ENCODE data around the gene FAM193B.

Gene FAM193B

DNA sequence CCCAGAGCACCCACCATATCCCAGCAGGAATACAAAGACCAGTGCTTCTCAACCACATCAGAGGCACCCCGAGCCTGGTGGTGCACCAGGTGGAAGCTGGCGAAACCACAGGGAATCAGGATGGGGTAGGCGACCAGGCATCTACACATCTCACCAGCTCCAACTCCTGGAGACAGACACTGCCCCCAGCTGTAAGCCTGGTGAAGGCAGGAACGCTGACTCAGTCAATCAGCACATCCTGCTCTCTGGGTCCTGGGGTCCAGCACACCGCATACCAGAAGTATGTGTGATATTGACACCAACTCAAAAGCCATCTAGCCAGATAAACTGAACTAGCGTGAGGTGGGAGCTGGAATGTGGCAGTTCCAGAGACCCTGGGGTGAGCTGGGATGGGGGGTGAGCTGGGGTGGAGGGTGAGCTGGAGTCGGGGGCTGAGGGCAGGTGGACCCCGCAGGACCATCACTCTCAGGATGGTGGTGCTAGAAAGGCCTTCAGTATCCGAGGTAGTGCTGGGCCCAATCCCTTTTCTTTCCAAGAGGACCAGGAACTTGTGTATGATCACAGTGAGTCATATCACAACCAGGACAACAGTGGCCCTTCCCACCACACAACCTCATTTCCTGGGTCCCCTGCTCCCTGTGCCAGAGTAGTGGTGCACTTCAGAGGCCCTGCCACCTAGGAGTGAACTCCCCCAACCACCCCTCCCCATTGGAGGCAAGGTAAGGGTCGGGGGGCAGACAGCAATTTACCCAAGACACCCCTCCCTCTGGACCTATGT lies 83.4 kb downstream of the FAM193B start:
- TF ChIP-seq FOXP2 (optimal IDR thresholded peaks at IDR 0.05; ENCODE audit: borderline replicate concordance, extremely low read depth, extremely low read length, insufficient read depth) (no peak), SIN3A (IDR thresholded peaks at IDR 0.05; ENCODE audit: borderline replicate concordance, insufficient read depth, low read length) (no peak), REST (IDR thresholded peaks at IDR 0.05; ENCODE audit: insufficient read depth in 1 of 2, low read depth in 2 of 2, low read length in 2 of 2) (no peak), POLR2AphosphoS5 (IDR thresholded peaks at IDR 0.05; ENCODE audit: low read depth, low read length) (no peak), TAF1 (IDR thresholded peaks at IDR 0.05; ENCODE audit: borderline replicate concordance, insufficient read depth, low read length) (no peak)
